ENCODE results near the gene HOXC5.
"Not testable (repeated sequence)": the region's sequence is repeated elsewhere in the genome, so short reads cannot be mapped to it uniquely, and the experiment has no call there.

The HOXC5 gene

GRCh38 chr12:54035568-54036264 lies 2.9 kb downstream of the HOXC5 start:
- no peak for DNase-seq

- no peak for DNase-seq
Measured at GRCh38 chr12:54036620-54037359, 3.9 kb downstream of the HOXC5 start.

- DNase-seq, result no peak
Measured at GRCh38 chr12:54037360-54038283, 4.8 kb downstream of the HOXC5 start.

- no peak for DNase-seq
Measured at GRCh38 chr12:54038284-54038870, 5.5 kb downstream of the HOXC5 start.

- no peak for DNase-seq
Measured at GRCh38 chr12:54038871-54039414, 6.1 kb downstream of the HOXC5 start.

DNA sequence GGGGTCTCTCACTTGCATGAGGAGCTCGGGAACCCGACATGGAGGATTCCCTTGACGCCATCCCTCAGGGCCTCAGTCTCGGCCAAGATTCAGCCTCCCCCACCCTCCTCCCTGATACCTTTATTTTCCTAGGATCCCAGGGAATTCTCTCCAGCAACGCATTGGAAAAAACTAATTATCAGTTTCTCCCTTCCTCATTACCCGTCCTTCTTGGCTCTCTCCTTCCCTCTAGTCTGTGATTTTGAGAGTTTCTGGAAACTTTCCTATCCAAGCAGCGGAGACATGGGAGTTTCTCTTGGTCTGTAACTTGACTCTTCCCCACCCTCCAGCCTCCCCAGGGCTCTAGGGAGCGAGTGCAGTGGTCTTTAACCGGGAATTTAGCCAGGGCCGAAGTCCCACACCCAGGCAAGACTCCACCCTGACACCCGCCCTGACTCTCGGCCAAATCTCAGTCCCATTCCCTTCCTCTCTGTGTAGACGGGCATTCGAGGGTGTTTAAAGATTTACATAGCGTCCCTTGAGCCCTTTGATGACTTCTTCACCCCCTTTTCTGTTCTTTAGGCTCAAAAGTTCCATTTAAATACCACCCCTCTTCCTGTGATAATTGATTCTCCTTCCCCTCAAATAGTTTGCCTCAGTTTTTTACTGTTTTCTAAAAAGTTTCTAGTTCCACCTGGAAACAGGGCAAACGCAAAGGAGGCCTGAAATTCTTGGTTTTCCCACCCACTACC lies 6.7 kb downstream of the HOXC5 start:
- DNase-seq, result no peak

- no peak for DNase-seq
Measured at GRCh38 chr12:54040148-54040494, 7.3 kb downstream of the HOXC5 start.

GRCh38 chr12:54040648-54041047 lies 7.8 kb downstream of the HOXC5 start:
- no peak for DNase-seq

GRCh38 chr12:54041097-54041690 lies 8.3 kb downstream of the HOXC5 start:
- DNase-seq, result no peak

GRCh38 chr12:54042033-54042432 lies 9.2 kb downstream of the HOXC5 start:
- not testable (repeated sequence) for DNase-seq

- DNase-seq, result no peak
Measured at GRCh38 chr12:54042970-54043853, 10.4 kb downstream of the HOXC5 start.

DNA sequence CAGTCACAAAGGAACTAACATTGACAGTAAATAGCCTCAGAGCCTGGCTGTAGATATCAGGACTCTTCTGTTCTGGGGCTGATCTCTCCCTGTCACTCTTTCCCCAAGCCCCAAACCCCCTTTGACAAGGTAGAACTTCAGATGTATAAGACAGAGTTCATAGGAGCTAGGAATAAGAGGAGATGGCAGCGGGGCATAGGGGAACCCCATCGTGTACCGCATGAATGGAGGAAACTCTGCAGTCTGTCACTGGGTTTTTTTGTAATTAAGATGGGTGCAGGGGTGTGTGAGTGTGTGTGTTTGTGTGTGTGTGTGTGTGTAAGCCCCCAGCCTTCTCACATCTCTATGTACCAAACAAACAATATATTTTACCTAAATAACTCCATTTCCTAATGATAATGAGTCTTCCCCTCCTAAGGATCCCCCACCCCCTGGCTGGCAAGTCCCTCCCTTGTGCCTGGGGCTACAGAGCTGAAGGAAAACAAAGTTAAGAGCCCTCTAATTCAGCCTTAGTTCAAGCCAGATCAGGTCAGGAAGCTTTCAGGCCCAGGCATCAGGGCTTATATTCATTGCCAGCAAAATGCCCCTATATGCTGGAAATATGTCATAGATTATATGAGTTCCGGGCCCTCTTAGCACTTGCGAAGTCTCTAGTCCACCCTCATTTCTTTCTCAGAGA lies 11.7 kb downstream of the HOXC5 start:
- no peak for DNase-seq

GRCh38 chr12:54045401-54045800 lies 12.6 kb downstream of the HOXC5 start:
- DNase-seq, result no peak

DNA sequence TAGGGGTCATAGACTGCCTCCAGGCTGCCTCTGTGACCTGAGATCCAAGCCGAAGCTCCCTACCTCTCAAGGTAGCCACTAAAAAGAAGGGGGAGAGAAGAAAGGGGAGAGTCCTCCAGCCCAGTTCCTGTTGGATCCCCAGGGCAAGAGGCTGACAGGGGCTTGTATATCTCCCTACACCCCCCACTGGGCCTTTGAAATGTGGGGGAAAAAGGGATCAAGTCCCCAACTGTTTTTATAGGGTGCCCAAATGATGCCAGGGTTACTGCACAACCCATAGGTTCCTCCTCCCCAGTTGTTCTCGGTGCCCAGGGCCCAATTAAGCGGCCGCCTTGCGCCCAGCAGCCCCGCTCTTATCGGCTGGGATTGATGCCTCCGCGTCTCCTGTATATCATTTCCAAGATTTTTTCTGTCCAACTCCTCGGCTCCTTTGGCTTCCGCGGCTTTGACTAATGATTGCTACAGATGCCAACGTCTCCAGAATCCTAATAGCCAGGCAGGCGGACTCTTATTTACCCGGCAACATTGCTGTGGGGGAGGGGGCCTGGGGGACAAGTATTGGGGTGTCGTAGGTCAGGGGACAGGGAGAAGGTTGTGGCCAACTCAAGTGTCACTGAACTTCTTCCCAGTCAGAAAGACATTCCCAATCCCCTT lies 13.1 kb downstream of the HOXC5 start:
- no peak for DNase-seq

DNA sequence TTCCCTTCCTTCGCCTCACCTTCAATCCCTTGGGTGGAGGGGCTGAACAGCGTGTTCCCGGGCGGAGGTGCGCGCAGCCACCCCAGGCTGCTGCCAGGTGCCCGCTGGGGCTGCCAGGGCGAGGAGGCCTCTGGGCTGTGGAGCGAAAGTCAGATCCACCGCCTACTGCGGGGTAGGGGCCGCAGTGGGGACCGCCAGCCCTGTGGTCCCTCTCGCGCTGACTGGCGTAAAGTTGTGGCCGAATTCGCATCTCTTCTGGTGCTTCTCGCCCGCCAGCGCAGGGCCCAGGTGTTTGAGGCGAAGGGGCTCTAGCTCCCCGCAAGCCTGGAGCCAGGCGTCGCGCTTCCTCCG lies 13.9 kb downstream of the HOXC5 start:
- DNase-seq, result no peak

DNA sequence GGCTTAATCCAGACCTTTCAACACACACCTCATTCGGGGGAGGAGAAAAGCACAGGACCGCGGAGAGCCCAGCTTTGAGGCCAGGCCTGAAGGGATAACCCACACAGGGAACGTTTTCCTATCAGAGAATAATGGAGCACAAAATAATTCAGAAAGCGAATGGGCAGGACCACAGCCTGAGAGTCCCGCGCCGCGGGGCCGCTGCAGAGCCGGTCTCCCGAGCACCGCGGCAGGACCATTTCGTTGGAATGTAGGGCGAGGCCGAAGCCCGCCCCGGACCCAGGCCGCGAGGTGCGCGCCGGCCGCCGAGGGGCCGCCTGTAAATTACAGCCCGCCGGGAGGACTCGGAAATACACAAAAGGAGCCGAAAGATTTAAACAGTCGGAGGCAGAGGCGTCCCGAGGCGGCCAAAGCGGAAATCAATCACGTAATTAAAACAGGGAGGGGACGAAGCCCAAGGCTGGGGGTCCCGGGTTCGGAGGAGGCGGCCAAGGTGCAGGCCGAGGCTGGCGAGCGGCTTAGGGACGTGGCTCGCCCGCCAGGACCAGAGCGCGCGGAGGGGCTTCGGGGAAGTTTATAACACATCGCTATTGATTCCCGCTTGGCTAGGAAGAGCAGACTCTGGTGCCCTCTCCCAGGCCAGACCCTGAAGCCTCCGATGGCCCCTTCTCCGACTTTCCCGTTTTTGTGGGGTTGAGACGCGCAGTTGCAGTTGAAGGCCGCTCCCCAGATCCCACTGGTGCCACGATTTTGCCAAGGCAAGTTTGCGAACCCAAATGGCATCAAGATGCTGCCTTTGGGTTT lies 14.5 kb downstream of the HOXC5 start:
- no peak for DNase-seq

DNA sequence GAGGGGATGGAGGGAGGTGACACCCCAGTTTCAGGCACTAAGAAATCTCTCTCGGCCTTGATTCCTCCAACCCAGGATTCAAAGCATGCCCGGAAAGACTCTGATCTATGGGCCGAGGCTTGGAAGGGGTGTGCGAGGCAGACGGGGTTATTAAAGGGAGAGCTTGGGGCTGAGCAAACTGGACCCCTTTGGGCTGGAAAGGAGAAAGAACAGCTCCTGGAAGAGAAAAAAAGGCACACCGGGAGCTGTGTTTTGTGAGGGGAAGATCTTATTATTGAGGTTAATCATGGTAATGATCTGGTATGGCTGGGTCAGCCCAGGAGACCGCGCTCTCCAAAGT lies 15.1 kb downstream of the HOXC5 start:
- no peak for DNase-seq

- no peak for DNase-seq
Measured at GRCh38 chr12:54048406-54049093, 15.7 kb downstream of the HOXC5 start.

Data from NCI-H2227 treated with DMSO at 0.1 percent for 48 hours (cell line).